K562 (cell line): ENCODE data around the gene SLC25A14. TPM values are rescaled to one million over a fixed set of nuclear protein-coding genes. Genes with fewer than 3 reads are reported as not detected.
A peak's percentile ranks its signal among the peaks of the same experiment; 100 is the strongest.

Experiments
- ATAC-seq: fragments of 200-7000 bp; cut with Tn5 transposase; 3 replicates; pipeline ENCODE4 v1.9.1; 2020; ENCODE audit warnings: moderate library complexity
- BruUV-seq: library from RNA; stranded (reverse); fragments of 400-500 nt; replicated peaks from 2 replicates; lab custom pipeline; 2021; lab: Mats Ljungman, UMichigan
- CTCF ChIA-PET: fragments of 300-600 bp; formaldehyde crosslinking; extraction: SDS; loops from one replicate; lab custom pipeline; 2021; ENCODE audit warnings: low intra/inter-chr PET ratio; lab: Yijun Ruan, JAX
- POLR2A ChIA-PET: fragments of 300-600, 350-650 bp; sonication (Branson Sonifier 250); formaldehyde crosslinking; extraction: SDS; loops from one replicate; lab custom pipeline; 2021; ENCODE audit warnings: antibody characterized with exemption, inconsistent platforms; lab: Yijun Ruan, JAX
- DNase-seq, 4 experiments: peaks; one replicate each; pipeline versions ENCODE4 v3.0.0 to v3.0.0-alpha.2; 2011 to 2018; ENCODE audit warnings: low spot score in 3 of 4, mixed read lengths in 3 of 4; ENCODE audit errors: extremely low read depth in 1 of 4
- FAIRE-seq: peaks from 2 replicates; lab custom pipeline; 2011; peaks lifted over from hg19 to GRCh38; lab: Jason Lieb, UNC
- H2AFZ ChIP-seq: 2 replicates; pipeline ENCODE4 v1.6.0; 2011; ENCODE audit warnings: low read depth, low read length, control low read depth, inconsistent platforms
- H3K27ac ChIP-seq: fragments of 200-600 bp; 3 replicates; pipeline ENCODE4 v1.8.0; 2011; ENCODE audit warnings: low read depth, mild to moderate bottlenecking, control low read depth, inconsistent platforms, low read length, moderate library complexity, mixed read lengths; ENCODE audit errors: extremely low read depth
- H3K27me3 ChIP-seq, 2 experiments: fragments of 300-600 bp in 1 of 2; 2 replicates in 1 of 2; 3 replicates in 1 of 2; pipeline versions ENCODE4 v1.6.0 to v1.8.0; 2011; ENCODE audit warnings: inconsistent platforms in 2 of 2, low read length in 2 of 2, mild to moderate bottlenecking in 1 of 2, mixed read lengths in 1 of 2, moderate library complexity in 1 of 2; ENCODE audit not compliant: control insufficient read depth in 2 of 2, insufficient read depth in 2 of 2
- H3K36me3 ChIP-seq: fragments of 300-600 bp; 3 replicates; pipeline ENCODE4 v1.8.0; 2011; ENCODE audit warnings: mild to moderate bottlenecking, low read length, inconsistent platforms; ENCODE audit not compliant: control insufficient read depth, insufficient read depth
- H3K4me1 ChIP-seq, 2 experiments: fragments of 200-600 bp in 1 of 2; replicated peaks in 1 of 2; 2 replicates in 1 of 2; 3 replicates in 1 of 2; pipeline versions ENCODE4 v1.5.1 to v1.8.0; 2011; ENCODE audit warnings: inconsistent platforms in 2 of 2, low read length in 2 of 2, mild to moderate bottlenecking in 1 of 2, mixed read lengths in 1 of 2, moderate library complexity in 1 of 2; ENCODE audit not compliant: control insufficient read depth in 2 of 2, insufficient read depth in 2 of 2
- H3K4me2 ChIP-seq: 2 replicates; pipeline ENCODE4 v1.6.1; 2011; ENCODE audit warnings: low read length, control low read depth, inconsistent platforms, mixed read lengths; ENCODE audit not compliant: insufficient read depth
- H3K4me3 ChIP-seq: fragments of 200-600 bp; sonication (generic), shearing (Covaris generic); 2 replicates; pipeline ENCODE4 v1.5.1; 2016; ENCODE audit warnings: control low read depth, inconsistent platforms
- H3K79me2 ChIP-seq: fragments of 200-600 bp; 3 replicates; pipeline ENCODE4 v1.8.0; 2011; ENCODE audit warnings: low read length, inconsistent platforms; ENCODE audit not compliant: control insufficient read depth, insufficient read depth
- H3K9ac ChIP-seq, 2 experiments: 2 replicates each; pipeline versions ENCODE4 v1.6.0 to v1.6.1; 2011; ENCODE audit warnings: low read depth in 2 of 2, low read length in 2 of 2, control low read depth in 1 of 2, inconsistent platforms in 1 of 2, mild to moderate bottlenecking in 1 of 2, mixed read lengths in 1 of 2; ENCODE audit not compliant: insufficient read depth in 1 of 2
- H3K9me1 ChIP-seq: one replicate; pipeline ENCODE4 v1.6.0; 2011; ENCODE audit warnings: inconsistent platforms, mild to moderate bottlenecking, low read length, moderate library complexity; ENCODE audit not compliant: control insufficient read depth, insufficient read depth
- H3K9me3 ChIP-seq: replicated peaks from 2 replicates; pipeline ENCODE4 v1.5.1; 2011; ENCODE audit warnings: low read depth, low read length, inconsistent platforms; ENCODE audit not compliant: control insufficient read depth, insufficient read depth
- H4K20me1 ChIP-seq: replicated peaks from 2 replicates; pipeline ENCODE4 v1.6.1; 2011; ENCODE audit warnings: low read length, inconsistent platforms, mixed read lengths; ENCODE audit not compliant: control insufficient read depth, insufficient read depth
- ASH1L ChIP-seq: fragments of 450-650 bp; IDR thresholded peaks from 2 replicates; pipeline ENCODE4 v1.6.1; 2018; ENCODE audit warnings: borderline replicate concordance, mild to moderate bottlenecking, low read depth; ENCODE audit not compliant: partially characterized antibody
- BCOR ChIP-seq: fragments of 450-650 bp; IDR thresholded peaks from 2 replicates; pipeline ENCODE4 v1.6.1; 2016
- CBX2 ChIP-seq: fragments of 200-600 bp; sonication (generic); IDR thresholded peaks from one replicate; pipeline ENCODE4 v1.6.1; 2012; ENCODE audit warnings: mild to moderate bottlenecking, low read length, inconsistent platforms; ENCODE audit not compliant: insufficient read depth, poor library complexity, severe bottlenecking
- GABPA ChIP-seq: fragments of 200-800 bp; sonication (Bioruptor generic); conservative IDR thresholded peaks from 2 replicates; pipeline ENCODE4 v1.6.1; 2016; ENCODE audit warnings: low read depth, missing genetic modification characterization, missing compliant biosample characterization
- RBM25 ChIP-seq: fragments of 200-400 bp; formaldehyde crosslinking; IDR thresholded peaks from 2 replicates; pipeline ENCODE4 v1.6.1; 2018; ENCODE audit warnings: low read length, low read depth, moderate library complexity; ENCODE audit not compliant: severe bottlenecking
- SMARCA5 ChIP-seq: fragments of 450-650 bp; IDR thresholded peaks from 2 replicates; pipeline ENCODE4 v1.6.1; 2016
- TAF1 ChIP-seq: IDR thresholded peaks from 2 replicates; pipeline ENCODE4 v1.6.1; 2011; ENCODE audit warnings: mild to moderate bottlenecking, low read length, moderate library complexity; ENCODE audit not compliant: insufficient read depth, control insufficient read depth, severe bottlenecking; ENCODE audit errors: extremely low read depth
- THRAP3 ChIP-seq: fragments of 450-650 bp; IDR thresholded peaks from 2 replicates; pipeline ENCODE4 v1.6.1; 2016; ENCODE audit warnings: mild to moderate bottlenecking, inconsistent platforms, borderline replicate concordance
- ZNF146 ChIP-seq: IDR thresholded peaks from one replicate; pipeline ENCODE4 v1.6.1; 2018; ENCODE audit warnings: missing compliant biosample characterization; ENCODE audit not compliant: unreplicated experiment
- ZNF354B ChIP-seq: fragments of 250-450 bp; sonication (Bioruptor Pico); IDR thresholded peaks from 2 replicates; pipeline ENCODE4 v1.4.0; 2020
- WGBS: fragments of 100-300 bp; shearing (Covaris generic); methylation state at CpG from one replicate; pipeline ENCODE4 v1.1.6; 2016; ENCODE audit warnings: low coverage, mixed read lengths; ENCODE audit not compliant: insufficient coverage; ENCODE audit errors: missing lambda C conversion rate; 5-methylcytosine and 5-hydroxymethylcytosine counted together
- in situ Hi-C: fragments of 300-500 bp; cut with MboI; formaldehyde crosslinking; loops from 4 replicates; pipeline ENCODE4 v1.15.0; 2018; ENCODE audit warnings: inconsistent platforms, mixed read lengths
- intact Hi-C: fragments of 100-400 bp; cut with micrococcal nuclease; formaldehyde crosslinking; loops from 2 replicates; pipeline ENCODE4 v1.14.2; 2022
- polyA plus RNA-seq, 8 experiments: library from polyadenylated mRNA; depleted of rRNA in 4 of 8; stranded (reverse) in 5 of 8; unstranded in 3 of 8; fragments of >200 nt; fragmentation: Nextera tagmentation in 2 of 8; fragmentation: Illumina TruSeq in 1 of 8; extraction: Ambion mirVana in 2 of 8; extraction: Trizol in 1 of 8; gene quantifications; 2 replicates each; pipeline versions ENCODE4 v1.2.1 to v1.2.3, GENCODE V29; 2011 to 2014; ENCODE audit warnings: inconsistent platforms in 1 of 8, missing spikeins in 1 of 8
- total RNA-seq, 7 experiments: library from RNA; depleted of rRNA in 6 of 7; stranded (reverse); fragments of >200 nt in 6 of 7; fragmentation: Illumina TruSeq in 2 of 7; extraction: Trizol in 2 of 7; gene quantifications; 2 replicates each; pipeline versions ENCODE4 v1.2.1 to v1.2.3, GENCODE V29; 2011 to 2021; ENCODE audit warnings: low replicate concordance in 1 of 7

SLC25A14 gene
- total and polyA plus RNA-seq, 9 of the 15 experiments (the other 6 are each of a cell fraction or from before 2014, with no cell fraction given): 9.5 to 33.3 (median 15.8) TPM

- no peaks in the 10 kb centered on the region; a peak in 1 of 5 replicates for H3K27me3 ChIP-seq
- FAIRE-seq: no peak
- H3K9me3 ChIP-seq: no peaks in the 10 kb centered on the region
- DNase-seq: no peak
- 0 out of 2 replicates have a peak overlapping the region, but pooled peaks have one; percentile 4 for H3K4me3 ChIP-seq
- no peak; the same call in 1 of the 3 replicates for ATAC-seq
- 13% methylated on average over 2 of the region's 2 CpGs for WGBS
- peak overlapping the region; percentile 60 for H3K4me2 ChIP-seq
- BruUV-seq: no TSS peak
- TF ChIP-seq TAF1 (no peak), GABPA (tag) (0 out of 2 replicates have a peak, but pooled peaks have one; percentile 3), ZNF354B (CRISPR knock-in tag) (no peak)
- H3K79me2 ChIP-seq: no peaks in the 10 kb centered on the region
- in situ Hi-C loops: no loop called here
- H3K27ac ChIP-seq: no peak overlapping the region
- no peaks in the 10 kb centered on the region for H3K9me1 ChIP-seq
- no peaks in the 10 kb centered on the region for H4K20me1 ChIP-seq
- peaks cover 0 to 9% of the 10 kb centered on the region in 2 experiments; a peak in 2 of 5 replicates for H3K4me1 ChIP-seq
- H3K9ac ChIP-seq: 0 out of 4 replicates have a peak overlapping the region, but pooled peaks of 1 of the 2 experiments have one; percentile 60
- ChIA-PET CTCF (no interaction called here), POLR2A (no interaction called here)
- H3K36me3 ChIP-seq: no peaks in the 10 kb centered on the region
- peak overlapping the region; percentile 67 for H2AFZ ChIP-seq
- intact Hi-C loops: no loop called here
Measured at GRCh38 chrX:130300010-130300282, 39.8 kb upstream of the SLC25A14 start.

GRCh38 chrX:130301405-130301804 lies 38.3 kb upstream of the SLC25A14 start:
- TF ChIP-seq BCOR (peak; percentile 69), CBX2 (no peak), ZNF146 (peak; percentile 89), THRAP3 (no peak), ASH1L (no peak), RBM25 (peak; percentile 91), SMARCA5 (peak; percentile 33; the same call in 1 of the 2 replicates)
- TF ChIP-seq, all 486 proteins: peak for 4
- ATAC-seq: no peak
- H3K9me1 ChIP-seq: no peaks in the 10 kb centered on the region
- H3K4me3 ChIP-seq: no peak overlapping the region
- no peaks in the 10 kb centered on the region for H3K79me2 ChIP-seq
- no peaks in the 10 kb centered on the region for H3K36me3 ChIP-seq
- BruUV-seq: no TSS peak
- H3K4me2 ChIP-seq: no peak overlapping the region
- no peaks in the 10 kb centered on the region for H3K9me3 ChIP-seq
- no peak for FAIRE-seq
- peaks cover 0 to 9% of the 10 kb centered on the region in 2 experiments; a peak in 3 of 5 replicates for H3K4me1 ChIP-seq
- H3K27ac ChIP-seq: no peak overlapping the region
- DNase-seq: no peak
- H4K20me1 ChIP-seq: no peaks in the 10 kb centered on the region
- no peak overlapping the region for H3K9ac ChIP-seq
- POLR2A ChIA-PET: no interaction called here
- no peaks in the 10 kb centered on the region; a peak in 1 of 5 replicates for H3K27me3 ChIP-seq
- 0% methylated on average over 1 of the region's 1 CpG for whole genome bisulfite sequencing
- in situ Hi-C loops (no loop called here), intact Hi-C loops (no loop called here)
- no peak overlapping the region for H2AFZ ChIP-seq
- CTCF ChIA-PET: no interaction called here
